SK-N-DZ (cell line): ENCODE results near the gene ANLN.
"Not testable (repeated sequence)": the region's sequence is repeated elsewhere in the genome, so short reads cannot be mapped to it uniquely, and the experiment has no call there.

Experiments
- DNase-seq: peaks from one replicate; pipeline ENCODE4 v3.0.0-alpha.2; 2015; ENCODE audit warnings: low spot score

Gene ANLN

DNA sequence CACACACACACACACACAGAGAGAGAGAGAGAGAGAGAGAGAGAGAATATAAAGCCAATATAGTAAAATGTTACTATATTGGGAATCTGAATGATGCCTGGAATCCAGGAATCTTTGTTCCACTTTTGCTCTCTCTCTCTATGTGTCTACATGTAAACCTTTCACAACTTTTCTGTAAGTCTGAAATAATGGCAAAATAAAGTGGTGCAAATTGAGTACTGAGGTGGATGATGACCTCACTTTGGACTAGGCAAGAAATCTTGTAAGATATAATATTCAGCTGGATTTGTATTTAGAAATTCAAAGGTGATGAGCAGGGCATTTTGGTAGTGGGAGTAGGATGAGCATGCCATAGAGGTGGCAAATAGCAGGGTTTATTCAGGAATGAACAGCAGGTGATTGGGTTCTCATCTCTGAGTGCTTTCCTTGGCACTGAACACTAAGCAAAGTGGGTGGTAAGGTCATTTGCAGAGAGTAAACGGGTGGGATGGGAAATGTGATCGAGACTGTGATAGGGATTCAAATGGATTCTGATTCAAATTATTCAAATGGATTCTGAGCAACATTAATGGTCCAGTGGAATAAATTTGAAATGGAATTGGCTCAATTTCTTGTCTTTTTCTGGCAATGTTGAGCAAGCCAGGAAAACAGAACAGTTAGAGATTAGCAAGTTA lies 9.7 kb upstream of the ANLN start:
- DNase-seq: no peak

- no peak for DNase-seq
These were observed 8.6 kb upstream of the ANLN start for GRCh38 chr7:36381056-36381455.

GRCh38 chr7:36383284-36383683 lies 6.4 kb upstream of the ANLN start:
- not testable (repeated sequence) for DNase-seq

GRCh38 chr7:36385646-36386045 lies 4.0 kb upstream of the ANLN start:
- not testable (repeated sequence) for DNase-seq

DNA sequence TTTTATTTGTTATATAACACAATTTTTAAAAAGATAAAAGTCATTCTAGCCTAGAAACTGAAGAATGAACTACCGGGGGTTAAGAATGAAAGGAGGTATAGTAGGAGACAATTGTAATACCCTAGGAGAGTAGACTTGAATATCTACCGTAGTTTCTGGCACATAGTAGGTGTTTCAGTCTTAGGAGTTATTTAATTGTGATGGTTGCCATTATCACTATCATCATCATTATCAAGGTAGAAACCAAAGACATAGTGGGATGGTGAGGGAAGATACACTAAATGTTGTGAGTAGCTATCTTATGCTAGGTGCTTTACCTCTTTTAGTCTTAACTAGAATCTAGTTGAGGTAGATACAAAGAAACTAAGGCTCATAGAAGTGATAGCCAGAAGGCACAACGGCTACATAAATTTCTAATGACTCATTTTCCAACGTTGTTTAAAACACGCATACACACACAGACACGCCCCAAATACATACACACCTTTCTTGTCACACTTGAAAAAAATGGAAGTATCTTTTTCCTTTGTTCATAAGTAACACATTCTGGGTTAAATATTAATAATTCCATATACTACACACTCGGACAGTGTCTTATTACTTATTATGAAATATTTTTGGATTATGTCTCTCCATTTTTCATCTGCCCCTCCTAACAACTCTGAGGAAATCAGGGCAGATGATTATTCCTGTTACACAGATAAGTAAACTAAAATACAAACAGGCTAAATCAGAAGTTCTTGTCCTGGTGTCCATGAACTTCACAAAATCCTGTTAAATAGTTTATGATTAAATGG lies 2.0 kb upstream of the ANLN start:
- DNase-seq: no peak

DNA sequence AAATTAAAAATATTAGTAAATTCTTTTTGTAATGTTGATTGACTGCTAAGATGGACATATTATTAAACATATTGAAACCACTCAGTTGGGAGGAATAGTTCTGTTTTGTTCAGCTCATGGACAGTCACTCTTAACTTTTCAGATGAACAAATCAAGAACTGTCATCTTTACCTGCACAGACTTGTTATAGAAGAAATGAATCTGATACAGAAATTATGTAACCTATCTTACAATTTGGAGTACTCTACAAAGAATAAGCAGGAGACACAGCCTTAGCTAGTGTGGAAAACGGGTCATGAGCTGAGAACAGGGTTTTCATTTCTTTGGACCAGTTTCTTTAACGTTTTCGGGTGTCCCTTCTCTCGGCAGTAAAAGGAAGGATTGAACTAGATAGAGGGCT lies 1.2 kb upstream of the ANLN start:
- DNase-seq: no peak

GRCh38 chr7:36390199-36391090 lies 783 bp downstream of the ANLN start:
- peak; percentile 76 for DNase-seq

DNA sequence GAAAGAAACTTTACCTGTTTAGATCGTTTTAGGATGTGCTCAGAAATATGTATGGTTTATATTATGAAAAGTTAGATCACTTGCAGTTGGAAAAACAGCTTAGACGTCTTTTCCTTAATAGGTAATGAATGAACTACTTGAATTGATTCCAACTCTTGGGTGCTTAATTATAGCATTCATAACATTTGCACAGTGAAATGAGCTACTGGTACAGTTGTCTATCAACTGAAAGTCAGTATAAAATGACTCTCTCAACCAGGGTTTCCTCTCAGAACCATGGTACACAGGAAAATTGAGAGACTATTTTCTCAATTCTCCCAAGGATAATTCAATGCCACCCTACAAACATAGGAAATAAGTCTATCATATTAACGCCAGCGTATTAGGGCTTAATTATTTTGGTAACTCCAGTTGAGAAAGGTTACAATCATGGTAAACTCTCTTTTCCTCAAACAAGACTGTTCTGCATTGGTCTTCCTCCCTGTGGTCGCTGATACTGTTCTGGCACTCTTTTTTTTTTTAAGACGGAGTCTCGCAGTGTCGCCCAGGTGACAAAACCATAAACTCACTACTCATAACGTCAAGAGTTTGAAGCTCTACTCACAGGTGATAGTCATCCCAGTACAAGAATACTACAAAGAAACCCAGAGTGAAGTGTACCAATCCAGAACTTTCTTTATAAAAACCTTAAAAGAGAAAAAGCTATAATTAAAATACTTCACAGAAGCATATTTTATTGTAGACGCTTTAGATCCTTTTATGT lies 2.0 kb downstream of the ANLN start:
- DNase-seq: no peak

DNA sequence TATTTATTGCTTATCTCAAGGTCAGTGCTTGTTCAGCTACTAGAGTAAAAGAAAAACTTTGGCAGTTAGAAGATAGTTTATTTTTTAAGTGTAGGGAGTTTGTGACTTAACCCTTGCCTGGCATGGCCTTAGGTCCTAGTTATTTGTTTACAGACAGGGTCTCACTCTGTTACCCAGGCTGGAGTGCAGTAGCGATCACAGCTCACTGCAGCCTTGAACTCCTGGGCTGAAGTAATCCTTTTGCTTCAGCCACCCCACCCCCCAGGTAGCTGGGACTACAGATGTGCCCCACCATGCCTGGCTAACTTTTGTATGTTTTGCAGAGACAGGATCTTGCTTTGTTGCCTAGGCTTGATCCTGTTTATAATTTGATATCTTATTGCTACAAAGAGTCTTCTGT lies 4.2 kb downstream of the ANLN start:
- DNase-seq: no peak

GRCh38 chr7:36395171-36395894 lies 5.7 kb downstream of the ANLN start:
- DNase-seq: no peak

- no peak for DNase-seq
These were observed 6.5 kb downstream of the ANLN start for GRCh38 chr7:36396150-36396549.

- no peak for DNase-seq
These were observed 10.4 kb downstream of the ANLN start for GRCh38 chr7:36400036-36400435.

DNA sequence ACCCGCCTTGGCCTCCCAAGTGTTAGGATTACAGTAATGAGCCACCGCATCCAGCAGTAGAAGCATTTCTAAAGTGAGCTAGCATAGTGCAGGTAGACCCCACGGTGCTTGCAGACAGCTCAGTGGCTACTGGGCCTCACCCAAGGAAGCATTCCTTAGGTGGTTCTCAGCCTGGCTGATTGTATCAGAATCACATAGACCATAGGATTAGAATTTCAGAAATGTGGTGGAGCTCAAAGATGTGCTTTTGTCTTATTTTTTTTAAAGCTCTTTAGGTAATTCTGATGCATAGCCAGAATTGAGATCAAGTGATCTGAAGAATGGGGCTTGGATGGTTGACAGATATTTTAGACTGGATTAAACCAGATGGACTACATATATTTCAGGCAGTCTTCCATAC lies 10.9 kb downstream of the ANLN start:
- no peak for DNase-seq

DNA sequence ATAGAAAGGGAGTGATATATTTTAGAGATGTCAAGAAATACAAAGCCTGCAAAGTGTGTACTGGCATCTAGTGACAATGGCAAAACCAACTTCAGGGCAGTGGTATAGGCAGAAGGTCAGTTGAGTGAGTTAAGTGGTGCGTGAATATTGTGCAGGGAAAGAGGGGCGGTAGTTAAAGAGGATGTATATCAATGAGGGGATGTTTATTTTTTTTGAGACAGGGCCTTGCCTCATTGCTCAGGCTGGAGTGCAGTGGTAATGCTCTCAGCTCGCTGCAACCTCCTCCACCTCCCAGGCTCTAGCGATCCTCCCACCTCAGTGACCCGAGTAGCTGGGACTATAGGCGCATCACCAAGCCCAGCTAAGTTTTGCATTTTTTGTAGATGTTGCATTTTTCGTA lies 13.8 kb downstream of the ANLN start:
- no peak for DNase-seq

DNA sequence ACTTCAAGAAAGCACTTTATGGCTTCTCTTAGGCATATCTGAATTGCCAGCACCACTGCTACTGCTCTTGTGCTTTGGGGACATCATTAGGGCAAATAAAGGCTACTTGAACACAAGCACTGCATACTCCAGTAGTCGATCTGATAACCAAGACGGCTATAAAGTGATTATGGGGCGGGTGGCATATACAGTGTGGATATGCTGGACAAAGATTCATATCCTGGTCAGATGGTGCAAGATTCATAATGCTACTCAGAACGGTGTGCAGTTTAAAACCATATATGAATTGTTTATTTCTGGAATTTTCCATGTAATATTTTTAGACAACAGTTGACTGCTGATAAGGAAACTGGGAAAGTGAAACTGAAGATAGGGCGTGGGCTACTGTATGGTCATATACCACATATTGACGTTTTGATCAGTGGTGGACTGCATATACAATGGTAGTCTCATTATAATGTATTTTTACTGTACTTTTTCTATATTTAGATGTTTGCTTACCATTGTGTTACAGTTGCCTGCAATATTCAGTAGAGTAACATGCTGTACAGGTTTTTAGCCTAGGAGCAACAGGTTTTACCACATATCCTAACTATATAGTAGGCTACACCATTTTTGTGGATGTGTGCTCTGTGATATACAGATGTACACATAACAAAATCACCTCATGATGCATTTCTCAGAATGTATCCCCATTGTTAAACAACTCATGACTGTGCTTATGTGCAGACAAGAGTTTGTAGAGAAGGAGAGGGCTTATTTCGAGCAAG lies 15.2 kb downstream of the ANLN start:
- no peak for DNase-seq

GRCh38 chr7:36405409-36405803 lies 15.7 kb downstream of the ANLN start:
- DNase-seq: no peak

DNA sequence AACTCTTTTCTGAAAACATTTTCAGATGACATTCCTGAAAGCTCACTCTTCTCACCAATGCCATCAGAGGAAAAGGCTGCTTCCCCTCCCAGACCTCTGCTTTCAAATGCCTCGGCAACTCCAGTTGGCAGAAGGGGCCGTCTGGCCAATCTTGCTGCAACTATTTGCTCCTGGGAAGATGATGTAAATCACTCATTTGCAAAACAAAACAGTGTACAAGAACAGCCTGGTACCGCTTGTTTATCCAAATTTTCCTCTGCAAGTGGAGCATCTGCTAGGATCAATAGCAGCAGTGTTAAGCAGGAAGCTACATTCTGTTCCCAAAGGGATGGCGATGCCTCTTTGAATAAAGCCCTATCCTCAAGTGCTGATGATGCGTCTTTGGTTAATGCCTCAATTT lies 16.5 kb downstream of the ANLN start:
- no peak for DNase-seq

DNA sequence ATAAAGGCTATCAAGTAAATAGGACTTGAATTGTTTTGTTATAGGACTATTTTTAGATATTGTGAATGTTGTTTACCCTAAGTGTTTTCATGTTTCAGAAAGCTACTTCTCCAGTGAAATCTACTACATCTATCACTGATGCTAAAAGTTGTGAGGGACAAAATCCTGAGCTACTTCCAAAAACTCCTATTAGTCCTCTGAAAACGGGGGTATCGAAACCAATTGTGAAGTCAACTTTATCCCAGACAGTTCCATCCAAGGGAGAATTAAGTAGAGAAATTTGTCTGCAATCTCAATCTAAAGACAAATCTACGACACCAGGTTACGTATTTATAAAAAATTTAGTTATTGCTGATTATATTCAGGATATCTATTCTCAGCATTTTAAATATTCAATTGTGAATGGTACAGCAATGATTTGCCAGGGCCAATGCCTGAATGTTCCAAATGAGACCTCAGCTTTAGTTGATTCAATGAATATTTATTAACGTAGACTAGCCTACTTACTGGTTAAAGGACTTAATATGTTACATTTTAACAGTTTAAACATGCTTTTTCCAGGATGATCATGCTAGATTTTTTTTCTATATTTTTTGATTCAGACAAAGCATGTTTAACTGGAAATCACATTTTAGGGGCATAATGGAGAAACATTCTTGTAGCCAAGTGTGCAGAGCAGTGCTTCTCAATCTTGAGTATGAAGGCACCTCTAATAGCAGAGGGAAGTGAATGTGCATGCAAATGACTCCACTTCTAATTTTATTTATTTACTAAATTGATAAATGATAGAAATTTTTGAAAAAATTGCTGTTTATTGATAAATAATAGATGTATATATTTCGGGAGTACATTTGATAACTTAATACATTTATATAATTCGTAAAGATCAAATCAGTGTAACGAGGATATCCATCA lies 18.2 kb downstream of the ANLN start:
- no peak for DNase-seq

DNA sequence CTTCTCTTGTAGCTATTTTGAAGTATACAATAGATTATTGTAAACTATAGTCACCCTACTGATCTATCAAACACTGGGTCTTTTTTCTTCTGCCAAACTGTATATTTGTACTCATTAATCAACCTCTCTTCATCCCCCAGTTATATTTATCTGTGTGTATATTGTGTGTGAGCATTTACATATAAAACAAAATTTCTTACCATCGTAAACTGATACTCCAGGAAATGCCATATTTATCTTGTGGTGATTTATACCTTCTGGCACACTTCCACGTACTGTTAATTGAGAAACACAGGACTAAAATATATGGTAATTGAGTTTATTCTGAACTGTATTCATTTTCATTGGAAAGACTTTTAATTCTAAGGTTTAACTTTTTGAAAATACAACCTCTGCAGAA lies 18.9 kb downstream of the ANLN start:
- no peak for DNase-seq
